Right lobe of liver (tissue), 4 donors: Measurements from ENCODE around the gene DNAJC21.

Experiments used
- POLR2A ChIP-seq: fragments of 450-650 bp; IDR thresholded peaks from one replicate; pipeline ENCODE4 v1.6.1; 2017; ENCODE audit warnings: antibody characterized with exemption, mild to moderate bottlenecking
- TF ChIP-seq, protein P1 (sequence below), 4 donors: fragments of 200-600 bp in 3 of 4; fragments of 450-650 bp in 1 of 4; IDR thresholded peaks; one replicate each; pipeline versions ENCODE4 v1.5.1 to v1.8.0; 2016 to 2022; ENCODE audit warnings: antibody characterized with exemption in 4 of 4, mild to moderate bottlenecking in 2 of 4
- donor health status: DM: no; HTN: no; CAD: no.
- donor health status: DM: no; HTN: no; CAD: no.
- donor health status: DM: no; HTN: yes; CAD: no.

DNA sequence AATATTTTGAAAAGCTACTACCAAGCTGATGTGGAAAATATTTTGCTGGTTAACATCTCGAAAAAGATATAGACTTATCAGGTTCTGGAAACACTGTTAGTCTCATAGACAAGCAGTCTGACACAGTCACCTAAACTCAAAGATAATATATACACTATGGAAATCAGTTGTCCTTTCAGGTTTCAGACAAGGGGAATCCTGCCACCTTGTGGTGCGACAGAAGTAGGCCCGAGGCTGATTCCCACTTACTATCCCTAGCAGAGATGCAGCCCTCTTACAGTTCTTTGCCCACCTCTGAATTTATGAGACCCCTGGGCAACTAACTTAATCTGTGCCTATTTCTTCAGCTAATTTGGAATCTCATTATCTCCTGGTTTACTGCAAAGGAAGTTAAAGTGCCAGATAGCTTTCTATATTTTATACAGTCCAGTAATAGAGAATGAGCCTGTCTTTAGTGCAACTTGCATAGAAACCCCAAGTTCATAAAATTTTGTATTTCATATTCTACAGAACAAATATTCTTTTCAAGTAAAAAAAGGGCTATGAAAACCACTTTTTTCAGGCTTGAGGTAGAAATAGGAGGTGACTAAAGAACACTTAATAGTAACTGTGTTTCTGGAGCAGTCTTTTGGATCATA is 31.0 kb upstream of the DNAJC21 start:
- TF ChIP-seq POLR2A: no peak
- TF ChIP-seq, protein P1, sequence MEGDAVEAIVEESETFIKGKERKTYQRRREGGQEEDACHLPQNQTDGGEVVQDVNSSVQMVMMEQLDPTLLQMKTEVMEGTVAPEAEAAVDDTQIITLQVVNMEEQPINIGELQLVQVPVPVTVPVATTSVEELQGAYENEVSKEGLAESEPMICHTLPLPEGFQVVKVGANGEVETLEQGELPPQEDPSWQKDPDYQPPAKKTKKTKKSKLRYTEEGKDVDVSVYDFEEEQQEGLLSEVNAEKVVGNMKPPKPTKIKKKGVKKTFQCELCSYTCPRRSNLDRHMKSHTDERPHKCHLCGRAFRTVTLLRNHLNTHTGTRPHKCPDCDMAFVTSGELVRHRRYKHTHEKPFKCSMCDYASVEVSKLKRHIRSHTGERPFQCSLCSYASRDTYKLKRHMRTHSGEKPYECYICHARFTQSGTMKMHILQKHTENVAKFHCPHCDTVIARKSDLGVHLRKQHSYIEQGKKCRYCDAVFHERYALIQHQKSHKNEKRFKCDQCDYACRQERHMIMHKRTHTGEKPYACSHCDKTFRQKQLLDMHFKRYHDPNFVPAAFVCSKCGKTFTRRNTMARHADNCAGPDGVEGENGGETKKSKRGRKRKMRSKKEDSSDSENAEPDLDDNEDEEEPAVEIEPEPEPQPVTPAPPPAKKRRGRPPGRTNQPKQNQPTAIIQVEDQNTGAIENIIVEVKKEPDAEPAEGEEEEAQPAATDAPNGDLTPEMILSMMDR (IDR thresholded peaks at IDR 0.05): peak; percentile 75 to 94 (median 88)
